BE2C (cell line): Measurements from ENCODE around the gene PLEK2.
"Not testable (repeated sequence)": the region's sequence is repeated elsewhere in the genome, so short reads cannot be mapped to it uniquely, and the experiment has no call there.

Experiments
- DNase-seq: peaks from one replicate; pipeline ENCODE4 v3.0.0-alpha.2; 2020
- H3K27me3 ChIP-seq: fragments of 250-450 bp; sonication (Bioruptor Pico); 2 replicates; pipeline ENCODE4 v1.5.1; 2020; ENCODE audit warnings: mild to moderate bottlenecking
- H3K36me3 ChIP-seq: fragments of 250-450 bp; sonication (Bioruptor Pico); 2 replicates; pipeline ENCODE4 v1.5.1; 2020; ENCODE audit warnings: mild to moderate bottlenecking
- H3K4me1 ChIP-seq: fragments of 250-450 bp; sonication (Bioruptor Pico); 2 replicates; pipeline ENCODE4 v1.5.1; 2020
- H3K4me3 ChIP-seq: 2 replicates; pipeline ENCODE4 v1.5.1; 2011; ENCODE audit warnings: low read depth, low read length
- H3K9me3 ChIP-seq: fragments of 250-450 bp; sonication (Bioruptor Pico); 2 replicates; pipeline ENCODE4 v1.5.1; 2020
- CTCF ChIP-seq: IDR thresholded peaks from 2 replicates; pipeline ENCODE4 v1.5.1; 2012; ENCODE audit warnings: mild to moderate bottlenecking, low read depth, low read length

PLEK2 gene

GRCh38 chr14:67357186-67357968, 54.6 kb downstream of the PLEK2 start:
- Histone ChIP-seq H3K4me1 (no peaks in the 10 kb centered on the region), H3K27me3 (no peaks in the 10 kb centered on the region), H3K9me3 (no peaks in the 10 kb centered on the region), H3K36me3 (peaks cover 2% of the 10 kb centered on the region), H3K4me3 (no peak overlapping the region)
- no peak for TF ChIP-seq CTCF
- DNase-seq = no peak

- Histone ChIP-seq H3K36me3 (peaks cover 26% of the 10 kb centered on the region), H3K27me3 (no peaks in the 10 kb centered on the region)
These were observed 59.9 kb downstream of the PLEK2 start for GRCh38 chr14:67352055-67352454.

GRCh38 chr14:67345583-67345982, 66.4 kb downstream of the PLEK2 start:
- peaks cover 45% of the 10 kb centered on the region for H3K36me3 ChIP-seq
- no peak for DNase-seq
- H3K4me3 ChIP-seq = no peak overlapping the region
- TF ChIP-seq CTCF = no peak
- no peaks in the 10 kb centered on the region for H3K27me3 ChIP-seq
- H3K9me3 ChIP-seq = no peaks in the 10 kb centered on the region
- H3K4me1 ChIP-seq = no peaks in the 10 kb centered on the region

More at GRCh38 chr14:67352055-67352454, 59.9 kb downstream of the PLEK2 start:
- DNase-seq = no peak
- TF ChIP-seq CTCF = no peak
- Histone ChIP-seq H3K4me3 (no peak overlapping the region), H3K9me3 (no peaks in the 10 kb centered on the region), H3K4me1 (no peaks in the 10 kb centered on the region)

- Histone ChIP-seq H3K36me3 (peaks cover 39% of the 10 kb centered on the region), H3K4me3 (no peak overlapping the region), H3K9me3 (no peaks in the 10 kb centered on the region), H3K27me3 (no peaks in the 10 kb centered on the region), H3K4me1 (no peaks in the 10 kb centered on the region)
- TF ChIP-seq CTCF = no peak
- no peak for DNase-seq
These were observed 68.2 kb downstream of the PLEK2 start for GRCh38 chr14:67343601-67344230.

- not testable (repeated sequence) for H3K4me3 ChIP-seq, DNase-seq, H3K4me1 ChIP-seq, H3K27me3 ChIP-seq, H3K9me3 ChIP-seq
- peaks cover 40% of the 10 kb centered on the region for H3K36me3 ChIP-seq
These were observed 70.7 kb downstream of the PLEK2 start for GRCh38 chr14:67341231-67341630.
